NT2/D1 (cell line): Measurements from ENCODE around the gene INSIG1.

Source experiments
- SUZ12 ChIP-seq: IDR thresholded peaks from 2 replicates; pipeline ENCODE4 v1.6.1; 2011; ENCODE audit not compliant: insufficient read length, insufficient read depth; ENCODE audit errors: extremely low read depth
- YY1 ChIP-seq: IDR thresholded peaks from 2 replicates; pipeline ENCODE4 v1.6.1; 2011; ENCODE audit not compliant: insufficient read length, insufficient read depth
- ZNF274 ChIP-seq: IDR thresholded peaks from 2 replicates; pipeline ENCODE4 v1.6.1; 2011; ENCODE audit warnings: mild to moderate bottlenecking, low read depth, low read length

DNA sequence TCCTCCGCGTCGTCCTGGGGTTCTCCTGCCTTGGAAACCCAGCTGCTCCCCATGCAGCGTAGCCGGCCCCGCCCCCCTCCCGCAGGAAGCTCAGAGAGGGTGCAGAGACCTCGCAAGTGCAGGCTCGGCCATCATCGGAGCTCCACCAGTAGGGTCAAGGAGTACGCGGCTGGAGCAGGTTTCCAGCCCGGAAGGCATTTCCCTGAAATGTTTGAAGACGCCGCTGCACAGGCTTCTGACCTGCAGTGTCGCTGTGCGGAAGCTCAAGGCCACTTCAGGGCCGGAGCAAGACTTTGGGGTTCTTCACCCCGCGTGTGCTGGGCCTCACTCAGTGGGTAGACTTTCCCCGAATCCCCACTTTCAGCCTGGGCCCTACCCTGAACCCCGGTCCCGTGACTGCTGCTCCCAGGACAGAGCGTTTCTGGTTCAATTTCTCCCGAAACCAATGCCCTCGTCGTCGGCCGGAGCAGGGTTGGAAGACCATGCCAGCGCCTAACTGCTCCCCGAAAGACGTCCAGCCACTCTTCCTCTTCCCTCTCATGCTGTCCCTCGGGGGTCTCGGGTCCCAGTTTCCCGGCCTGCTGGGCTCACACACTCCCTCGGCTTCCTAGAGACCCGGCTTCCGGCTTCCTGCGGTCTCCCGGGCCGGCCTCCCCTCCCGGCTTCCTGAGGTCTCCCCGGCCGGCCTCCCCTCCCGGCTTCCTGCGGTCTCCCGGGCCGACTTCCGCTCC lies 52.1 kb downstream of the INSIG1 start:
- TF ChIP-seq ZNF274 (no peak), SUZ12 (no peak), YY1 (no peak)
